WTC11 (cell line): Measurements from ENCODE around the gene ITPR1. TPM values are rescaled to one million over a fixed set of nuclear protein-coding genes. Genes with fewer than 3 reads are reported as not detected.

ENCODE experiments used
- ATAC-seq: fragments of 200-7000 bp; cut with Tn5 transposase; 2 replicates; pipeline ENCODE4 v1.10.0; 2021; ENCODE audit warnings: mild to moderate bottlenecking, moderate library complexity
- CTCF ChIA-PET: fragments of 300-600 bp; sonication (Branson Sonifier 250); formaldehyde crosslinking; loops from one replicate; lab custom pipeline; 2021; ENCODE audit warnings: antibody characterized with exemption; lab: Charles Lee
- POLR2A ChIA-PET: fragments of 350-600 bp; sonication (Branson Sonifier 250); formaldehyde crosslinking; loops from one replicate; lab custom pipeline; 2021; ENCODE audit warnings: antibody characterized with exemption; lab: Charles Lee
- DNase-seq: peaks from one replicate; pipeline ENCODE4 v3.0.0; 2021; ENCODE audit warnings: low spot score
- H3K27ac Mint-ChIP-seq: 2 replicates; pipeline ENCODE4 v1.8.0; 2021; ENCODE audit warnings: mixed read lengths
- H3K27me3 Mint-ChIP-seq: 2 replicates; pipeline ENCODE4 v1.8.0; 2021; ENCODE audit warnings: low read depth, mild to moderate bottlenecking, moderate library complexity, mixed read lengths
- H3K36me3 Mint-ChIP-seq: 2 replicates; pipeline ENCODE4 v1.8.0; 2021; ENCODE audit warnings: mixed read lengths
- H3K4me1 Mint-ChIP-seq: 2 replicates; pipeline ENCODE4 v1.8.0; 2022; ENCODE audit warnings: mixed read lengths
- H3K4me3 Mint-ChIP-seq: 2 replicates; pipeline ENCODE4 v1.8.0; 2021; ENCODE audit warnings: mild to moderate bottlenecking, moderate library complexity, mixed read lengths
- H3K9me3 Mint-ChIP-seq: 2 replicates; pipeline ENCODE4 v1.8.0; 2021; ENCODE audit warnings: mixed read lengths
- AFF4 ChIP-seq: sonication (generic); formaldehyde crosslinking; IDR thresholded peaks from 2 replicates; pipeline ENCODE4 v1.8.1; 2023; ENCODE audit warnings: mild to moderate bottlenecking, missing genetic modification reagents, borderline replicate concordance
- FOXP4 ChIP-seq: sonication (generic); formaldehyde crosslinking; IDR thresholded peaks from 2 replicates; pipeline ENCODE4 v1.8.0; 2022; ENCODE audit warnings: mild to moderate bottlenecking, missing genetic modification reagents
- IRF1 ChIP-seq: sonication (generic); formaldehyde crosslinking; IDR thresholded peaks from 2 replicates; pipeline ENCODE4 v1.8.0; 2023; ENCODE audit warnings: missing genetic modification reagents
- JUN ChIP-seq: sonication (generic); formaldehyde crosslinking; IDR thresholded peaks from 2 replicates; pipeline ENCODE4 v1.8.0; 2023; ENCODE audit warnings: mild to moderate bottlenecking, missing genetic modification reagents
- MYBL2 ChIP-seq: sonication (generic); formaldehyde crosslinking; IDR thresholded peaks from 2 replicates; pipeline ENCODE4 v1.8.1; 2023; ENCODE audit warnings: mild to moderate bottlenecking, moderate library complexity, missing genetic modification reagents
- PREB ChIP-seq: sonication (generic); formaldehyde crosslinking; IDR thresholded peaks from 2 replicates; pipeline ENCODE4 v1.8.1; 2022; ENCODE audit warnings: mild to moderate bottlenecking, missing genetic modification reagents, moderate library complexity, borderline replicate concordance
- RORB ChIP-seq: fragments of 250-450 bp; sonication (Bioruptor Pico); IDR thresholded peaks from 2 replicates; pipeline ENCODE4 v1.9.0; 2021; ENCODE audit warnings: mild to moderate bottlenecking
- ZBTB43 ChIP-seq: sonication (generic); formaldehyde crosslinking; IDR thresholded peaks from 2 replicates; pipeline ENCODE4 v1.8.1; 2023; ENCODE audit warnings: mild to moderate bottlenecking, missing genetic modification reagents
- ZNF121 ChIP-seq: sonication (generic); formaldehyde crosslinking; IDR thresholded peaks from 2 replicates; pipeline ENCODE4 v1.8.0; 2023; ENCODE audit warnings: missing genetic modification reagents
- ZNF232 ChIP-seq: sonication (generic); formaldehyde crosslinking; IDR thresholded peaks from 2 replicates; pipeline ENCODE4 v1.8.0; 2022; ENCODE audit warnings: mild to moderate bottlenecking, missing genetic modification reagents
- ZNF512 ChIP-seq: sonication (generic); formaldehyde crosslinking; IDR thresholded peaks from 2 replicates; pipeline ENCODE4 v1.8.1; 2022; ENCODE audit warnings: missing genetic modification reagents, borderline replicate concordance
- total RNA-seq: library from RNA; stranded (reverse); gene quantifications from 3 replicates; pipeline ENCODE4 v1.2.3, GENCODE V29; 2021

ITPR1 gene
- total RNA-seq, 1 experiment from 2014 or later: 11.8 TPM

- no peak for TF ChIP-seq IRF1 (CRISPR knock-in tag)
- TF ChIP-seq PREB (CRISPR knock-in tag): no peak
- no peak for TF ChIP-seq FOXP4 (CRISPR knock-in tag)
- TF ChIP-seq ZNF121 (CRISPR knock-in tag): no peak
- no peak for TF ChIP-seq JUN (CRISPR knock-in tag)
- TF ChIP-seq RORB (CRISPR knock-in tag): no peak
- no peak for TF ChIP-seq AFF4 (CRISPR knock-in tag)
- TF ChIP-seq ZNF232: no peak
Measured at GRCh38 chr3:4865714-4866113, 372.6 kb downstream of the ITPR1 start (continued).

- no peak overlapping the region for H3K27ac Mint-ChIP-seq
- ChIA-PET POLR2A (interaction anchor here (1.2 kb wide), 1 partner anchor 256 kb away, joined by 3 read pairs; no protein-coding TSS in a partner anchor), CTCF (no interaction called here)
- H3K4me1 Mint-ChIP-seq: peaks cover 14% of the 10 kb centered on the region
- TF ChIP-seq ZBTB43 (CRISPR knock-in tag): no peak
- TF ChIP-seq ZNF512: no peak
- DNase-seq: no peak
- 0 out of 2 replicates have a peak overlapping the region, but pooled peaks have one; percentile 66 for H3K4me3 Mint-ChIP-seq
- no peak for ATAC-seq
- no peaks in the 10 kb centered on the region for H3K36me3 Mint-ChIP-seq
- H3K9me3 Mint-ChIP-seq: no peaks in the 10 kb centered on the region; the same call in 1 of the 2 replicates
- peaks cover 38% of the 10 kb centered on the region for H3K27me3 Mint-ChIP-seq
Measured at GRCh38 chr3:4866866-4867265, 373.7 kb downstream of the ITPR1 start.

- no peak for TF ChIP-seq MYBL2 (CRISPR knock-in tag)
- ChIA-PET CTCF (no interaction called here), POLR2A (no interaction called here)
- Mint-ChIP-seq H3K4me3 (no peak overlapping the region), H3K27me3 (no peaks in the 10 kb centered on the region; the same call in 1 of the 2 replicates), H3K27ac (no peak overlapping the region), H3K36me3 (no peaks in the 10 kb centered on the region), H3K4me1 (no peaks in the 10 kb centered on the region), H3K9me3 (peaks cover under 1% of the 10 kb centered on the region; the same call in 1 of the 2 replicates)
- no peak for ATAC-seq
- no peak for DNase-seq
Measured at GRCh38 chr3:4877173-4877787, 384.1 kb downstream of the ITPR1 start.
